DMS 273 treated with DMSO at 0.1 percent for 48 hours (cell line): ENCODE results near the gene TTBK2.

Source experiments
- DNase-seq: peaks from one replicate; lab custom pipeline; 2025; lab: John Stamatoyannopoulos, UW

The TTBK2 gene

DNA sequence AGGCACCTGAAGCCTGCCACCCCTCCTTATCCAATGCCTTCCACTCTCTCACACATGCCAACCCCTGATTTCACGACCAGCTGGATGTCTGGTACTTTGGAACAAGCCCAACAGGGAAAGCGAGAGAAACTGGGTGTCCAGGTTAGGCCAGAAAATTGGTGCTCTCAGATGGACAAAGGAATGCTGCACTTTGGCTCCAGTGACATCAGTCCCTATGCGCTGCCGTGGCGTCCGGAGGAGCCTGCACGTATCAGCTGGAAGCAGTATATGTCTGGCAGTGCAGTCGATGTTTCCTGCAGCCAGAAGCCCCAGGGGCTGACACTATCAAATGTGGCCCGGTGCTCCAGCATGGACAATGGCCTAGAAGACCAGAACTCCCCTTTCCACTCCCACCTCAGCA, 228.8 kb downstream of the TTBK2 start:
- no peak for DNase-seq

DNA sequence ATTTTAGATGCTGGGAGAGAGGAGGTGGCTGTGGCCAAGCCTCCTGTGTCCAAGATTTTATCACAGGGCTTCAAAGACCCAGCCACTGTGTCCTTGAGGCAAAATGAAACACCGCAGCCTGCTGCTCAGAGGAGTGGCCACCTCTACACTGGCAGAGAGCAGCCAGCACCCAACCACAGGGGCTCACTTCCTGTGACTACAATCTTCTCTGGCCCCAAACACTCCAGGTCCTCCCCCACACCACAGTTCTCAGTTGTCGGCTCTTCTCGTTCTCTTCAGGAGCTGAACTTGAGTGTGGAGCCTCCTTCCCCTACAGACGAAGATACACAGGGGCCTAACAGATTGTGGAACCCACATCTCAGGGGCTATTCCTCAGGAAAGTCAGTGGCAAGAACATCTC, 229.3 kb downstream of the TTBK2 start:
- no peak for DNase-seq
